Measurements from ENCODE around the gene MISP3.
A peak's percentile ranks its signal among the peaks of the same experiment; 100 is the strongest.
"Not testable (repeated sequence)": the region's sequence is repeated elsewhere in the genome, so short reads cannot be mapped to it uniquely, and the experiment has no call there.

MISP3 gene

DNA sequence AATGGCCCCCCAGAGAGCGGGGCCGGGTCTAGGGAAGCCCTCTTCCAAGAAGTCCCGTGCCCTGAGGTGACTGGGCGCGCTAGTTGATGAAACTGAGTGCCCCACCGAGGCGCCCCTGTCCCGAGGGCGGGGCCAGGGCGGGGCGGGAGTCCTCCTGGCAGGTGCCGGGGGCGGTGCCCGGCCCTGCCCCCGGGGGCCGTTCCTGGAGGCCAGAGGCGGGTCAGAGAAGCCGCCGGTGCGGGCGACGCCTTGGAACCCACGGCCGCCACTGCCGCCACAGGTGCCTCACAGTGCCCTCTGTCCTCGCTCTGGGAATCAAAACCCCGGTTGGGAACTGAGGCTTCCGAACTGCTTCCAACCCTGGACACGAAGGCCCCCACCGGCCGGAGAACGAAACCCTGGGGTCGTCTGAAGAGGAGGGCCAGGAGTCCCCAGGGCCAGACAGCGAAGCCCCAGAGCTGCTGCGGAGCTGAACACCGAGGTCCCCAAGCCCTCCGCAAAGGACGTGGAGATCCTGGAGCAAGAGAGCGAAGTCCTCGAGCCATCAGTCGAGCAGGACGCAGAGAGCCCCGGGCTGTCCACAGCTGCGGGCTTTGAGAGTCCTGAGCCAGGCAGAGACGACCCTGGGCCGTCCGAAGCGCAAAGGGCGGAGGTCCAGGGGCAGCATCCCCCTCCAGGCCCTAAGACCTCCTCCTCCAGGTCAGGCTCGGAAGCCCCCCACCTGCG is at the start of gene MISP3:
TSS of gene MISP3 (plus strand) at position 252 of the 726 bp plus-strand sequence. CDS start 524 bp downstream, outside the sequence.
- no peak for DNase-seq

DNA sequence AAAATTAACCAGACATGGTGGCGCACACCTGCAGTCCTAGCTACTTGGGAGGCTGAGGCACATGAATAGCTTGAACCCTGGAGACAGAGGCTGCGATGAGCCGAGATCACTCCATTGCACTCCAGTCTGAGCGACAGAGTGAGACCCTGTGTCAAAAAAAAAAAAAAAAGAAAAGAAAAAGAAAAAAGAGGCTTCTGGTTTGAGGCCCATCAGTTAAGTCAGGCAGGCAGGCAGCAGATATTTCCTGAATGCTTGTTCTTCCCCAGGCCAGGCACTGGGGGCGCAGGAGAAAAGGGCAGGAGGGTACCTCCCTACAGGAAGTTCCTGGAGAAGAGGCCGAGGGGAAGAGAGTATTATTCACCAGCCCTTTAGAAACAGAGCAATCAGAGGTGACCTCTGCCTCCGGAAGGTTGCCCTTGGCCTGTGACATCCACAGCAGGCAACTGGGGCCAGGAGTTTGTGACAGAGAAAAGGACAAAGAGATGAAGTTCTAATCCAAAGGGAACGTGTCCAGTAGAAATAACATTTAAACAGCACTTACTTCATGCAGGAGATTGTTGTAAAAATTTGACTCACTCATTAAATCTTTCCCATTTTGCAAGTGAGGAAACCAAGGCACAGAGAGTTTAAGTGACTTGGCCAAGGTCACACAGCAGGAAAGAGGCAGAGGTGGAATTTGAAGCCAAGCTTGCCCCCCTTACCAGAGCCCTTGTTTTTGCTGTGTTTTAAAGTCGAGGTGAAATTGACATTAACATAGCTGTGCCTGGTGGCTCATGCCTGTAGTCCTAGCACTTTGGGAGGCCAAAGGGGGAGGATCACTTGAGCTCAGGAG is 49.0 kb upstream of the MISP3 start:
- DNase-seq: peak; percentile 54

DNA sequence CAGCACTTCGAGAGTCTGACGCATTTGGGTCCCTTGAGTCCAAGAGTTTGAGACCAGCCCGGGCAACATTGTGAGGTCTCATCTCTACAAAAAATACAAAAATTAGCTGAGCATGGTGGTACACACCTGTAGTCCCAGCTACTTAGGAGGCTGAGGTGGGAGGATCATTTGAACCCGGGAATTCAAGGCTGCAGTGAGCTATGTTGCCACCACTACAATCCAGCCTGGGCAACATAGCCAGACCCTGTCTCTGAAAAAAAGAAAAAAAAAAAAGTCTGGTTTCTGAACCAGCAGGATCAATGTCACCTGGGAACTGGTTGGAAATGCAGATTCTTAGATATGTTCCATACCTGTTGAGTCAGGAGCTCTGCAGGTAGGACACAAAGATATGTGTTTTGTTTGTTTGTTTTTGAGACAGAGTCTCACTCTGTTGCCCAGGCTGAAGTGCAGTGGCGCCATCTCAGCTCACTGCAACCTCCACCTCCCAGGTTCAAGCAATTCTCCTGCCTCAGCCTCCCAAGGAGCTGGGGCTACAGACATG is 45.9 kb upstream of the MISP3 start:
- not testable (repeated sequence) for DNase-seq

DNA sequence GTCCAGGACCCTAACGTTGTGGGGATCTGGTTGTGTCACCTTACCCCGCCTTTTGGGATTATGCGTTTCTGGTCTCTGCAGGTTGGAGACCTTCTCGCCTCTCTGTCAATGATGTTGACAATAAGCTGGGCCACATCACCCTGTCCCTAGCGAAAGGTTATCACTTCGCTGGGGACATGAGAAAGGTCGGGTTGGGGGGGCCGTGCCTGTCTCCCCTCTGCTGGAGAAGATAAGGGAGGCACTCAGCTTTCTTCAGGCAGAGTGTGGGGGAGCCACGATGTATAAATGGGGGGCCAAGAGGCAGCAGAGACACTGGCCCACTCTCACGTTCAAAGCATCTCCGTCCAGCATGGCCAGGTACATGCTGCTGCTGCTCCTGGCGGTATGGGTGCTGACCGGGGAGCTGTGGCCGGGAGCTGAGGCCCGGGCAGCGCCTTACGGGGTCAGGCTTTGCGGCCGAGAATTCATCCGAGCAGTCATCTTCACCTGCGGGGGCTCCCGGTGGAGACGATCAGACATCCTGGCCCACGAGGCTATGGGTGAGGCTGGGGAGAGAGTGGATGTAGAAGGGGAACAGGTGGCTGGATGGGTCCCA is 44.6 kb upstream of the MISP3 start, which contains the start of gene RLN3:
TSS of gene RLN3 (plus strand) at position 293 of the 595 bp plus-strand sequence. CDS start at position 350, 57 bp downstream.
- DNase-seq: no peak

DNA sequence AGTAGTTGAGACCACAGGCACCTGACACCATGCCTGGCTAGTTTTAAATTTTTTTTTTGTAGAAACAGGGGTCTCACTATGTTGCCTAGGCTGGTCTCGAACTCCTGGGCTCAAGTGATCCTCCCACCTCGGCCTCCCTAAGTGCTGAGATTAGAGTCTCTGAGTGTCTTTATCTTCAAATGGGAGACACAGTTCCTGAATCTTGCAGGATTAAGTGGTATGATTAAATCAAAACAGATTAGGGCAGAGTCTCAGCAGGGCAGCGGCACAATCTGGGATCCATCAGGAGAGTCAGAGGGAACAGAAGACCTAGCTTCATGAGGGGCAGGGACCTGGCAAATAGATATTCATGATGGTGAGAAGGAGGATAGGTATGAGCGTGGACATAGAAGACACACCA is 43.7 kb upstream of the MISP3 start:
- no peak for DNase-seq

DNA sequence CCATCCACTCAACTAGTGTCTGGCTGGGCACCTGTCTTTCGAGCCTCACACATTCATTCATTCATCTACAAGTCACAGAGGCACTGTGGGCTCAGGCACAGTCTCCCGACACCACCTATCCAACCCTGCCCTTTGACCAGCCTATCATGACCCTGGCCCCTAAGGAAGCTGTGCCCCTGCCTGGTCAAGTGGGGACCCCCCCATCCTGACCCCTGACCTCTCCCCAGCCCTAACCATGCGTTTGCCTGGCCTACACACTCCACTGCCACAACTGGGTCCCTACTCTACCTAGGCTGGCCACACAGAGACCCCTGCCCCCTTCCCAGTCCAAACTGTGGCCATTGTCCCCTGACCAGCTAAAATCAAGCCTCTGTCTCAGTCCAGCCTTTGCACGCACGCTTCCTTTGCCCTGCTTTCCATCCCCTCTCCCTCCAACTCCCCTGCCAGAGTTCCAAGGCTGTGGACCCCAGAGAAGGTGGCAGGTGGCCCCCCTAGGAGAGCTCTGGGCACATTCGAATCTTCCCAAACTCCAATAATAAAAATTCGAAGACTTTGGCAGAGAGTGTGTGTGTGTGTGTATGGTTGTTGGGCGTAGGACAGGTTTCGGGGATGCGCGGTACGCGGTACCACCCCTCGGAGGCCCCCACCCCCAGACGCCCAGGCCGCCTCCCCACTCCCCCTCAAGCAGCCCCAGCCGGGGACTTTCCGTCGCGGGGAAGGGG is 41.4 kb upstream of the MISP3 start:
- no peak for DNase-seq

DNA sequence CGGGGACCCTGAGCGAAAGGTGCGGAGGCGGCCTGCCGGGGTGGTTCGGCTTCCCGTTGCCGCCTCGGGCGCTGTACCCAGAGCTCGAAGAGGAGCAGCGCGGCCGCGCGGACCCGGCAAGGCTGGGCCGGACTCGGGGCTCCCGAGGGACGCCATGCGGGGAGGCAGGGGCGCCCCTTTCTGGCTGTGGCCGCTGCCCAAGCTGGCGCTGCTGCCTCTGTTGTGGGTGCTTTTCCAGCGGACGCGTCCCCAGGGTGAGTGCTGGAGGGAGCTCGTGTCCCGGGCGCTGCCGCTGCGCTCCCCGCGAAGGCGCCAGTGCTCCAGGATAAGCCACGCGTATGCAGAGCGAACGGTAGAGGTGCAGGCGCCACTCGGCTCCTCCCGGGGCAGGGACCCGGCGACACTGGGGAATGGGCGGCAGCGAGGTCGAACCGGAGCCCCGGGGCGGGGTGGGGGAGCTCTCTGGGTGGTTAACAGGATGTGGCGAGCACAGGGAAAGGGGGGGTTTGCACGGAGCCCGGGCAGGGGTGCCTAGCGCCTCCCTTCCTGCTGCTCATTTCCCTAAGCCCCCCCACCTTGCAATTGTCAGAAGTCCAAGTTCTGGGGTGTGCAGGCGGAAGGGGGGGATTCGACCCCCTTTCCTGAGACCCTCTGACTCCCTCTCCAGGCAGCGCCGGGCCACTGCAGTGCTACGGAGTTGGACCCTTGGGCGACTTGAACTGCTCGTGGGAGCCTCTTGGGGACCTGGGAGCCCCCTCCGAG is 40.7 kb upstream of the MISP3 start, which contains the start of gene IL27RA:
TSS of gene IL27RA (plus strand) at position 44 of the 762 bp plus-strand sequence. CDS start at position 155, 111 bp downstream.
- DNase-seq: peak; percentile 76

DNA sequence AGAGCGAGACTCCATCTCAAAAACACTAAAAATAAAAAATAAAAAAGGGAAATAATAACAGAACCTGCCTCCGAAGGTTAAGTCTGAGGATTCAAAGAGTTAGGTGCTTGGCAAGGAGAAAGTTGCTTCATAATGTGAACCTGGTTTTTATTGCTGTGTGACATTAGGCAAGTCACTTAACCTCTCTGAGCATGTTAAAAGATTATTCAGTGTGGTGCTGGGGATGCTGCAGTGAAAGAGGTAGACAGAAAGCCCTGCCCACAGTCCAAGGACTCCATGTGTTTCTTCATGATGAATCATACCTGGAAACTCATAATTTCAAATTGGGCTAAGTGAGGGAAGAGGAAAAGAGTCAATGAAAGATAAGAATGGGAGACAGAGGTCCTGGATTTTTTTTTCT is 38.6 kb upstream of the MISP3 start:
- no peak for DNase-seq

DNA sequence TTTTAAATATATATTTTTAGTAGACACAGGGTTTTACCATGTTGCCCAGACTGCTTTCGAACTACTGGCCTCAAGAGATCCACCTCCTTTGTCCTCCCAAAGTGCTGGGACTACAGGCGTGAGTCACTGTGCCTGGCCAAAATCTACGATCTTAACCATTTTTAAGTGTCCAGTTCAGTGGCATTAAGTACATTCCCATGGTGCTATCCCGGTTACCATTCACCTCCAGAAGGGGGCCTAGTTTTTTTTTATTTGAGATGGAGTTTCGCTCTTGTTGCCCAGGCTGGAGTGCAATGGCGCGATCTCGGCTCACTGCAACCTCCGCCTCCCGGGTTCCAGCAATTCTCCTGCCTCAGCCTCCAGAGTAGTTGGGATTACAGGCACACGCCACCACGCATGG is 37.4 kb upstream of the MISP3 start:
- not testable (repeated sequence) for DNase-seq

DNA sequence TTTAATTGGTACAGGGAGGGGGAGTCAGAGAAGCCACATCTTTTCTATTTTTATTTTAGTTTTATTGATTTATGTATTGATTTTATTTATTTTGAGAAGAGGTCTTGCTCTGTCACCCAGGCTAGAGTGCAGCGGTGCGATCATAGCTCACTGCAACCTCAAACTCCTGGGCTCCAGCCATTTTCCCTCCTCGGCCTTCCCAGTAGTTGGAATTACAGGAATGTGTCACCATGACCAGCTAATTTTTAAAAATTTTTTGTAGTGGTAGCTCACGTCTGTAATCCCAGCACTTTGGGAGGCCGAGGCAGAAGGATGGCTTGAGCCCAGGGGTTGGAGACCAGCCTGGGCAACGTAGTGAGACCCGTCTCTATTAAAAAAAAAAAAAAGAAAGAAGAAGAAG is 36.9 kb upstream of the MISP3 start:
- DNase-seq: no peak

DNA sequence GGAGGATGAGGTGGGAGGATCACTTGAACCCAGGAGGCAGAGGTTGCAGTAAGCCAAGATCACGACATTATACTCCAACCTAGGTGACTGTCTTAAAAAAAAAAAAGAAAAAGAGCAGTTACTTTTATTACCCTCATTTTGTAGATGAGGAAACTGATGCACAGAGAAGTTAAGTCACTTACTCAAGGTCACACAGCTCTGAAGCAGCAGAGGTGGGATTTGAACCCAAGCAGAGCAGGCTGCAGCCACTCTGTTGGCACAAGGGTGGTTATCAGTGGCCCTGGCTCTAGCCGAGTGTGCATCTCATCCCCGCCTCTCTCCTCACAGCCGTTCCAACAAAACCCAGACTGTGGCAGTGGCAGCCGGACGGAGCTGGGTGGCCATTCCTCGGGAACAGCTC is 33.4 kb upstream of the MISP3 start:
- no peak for DNase-seq

DNA sequence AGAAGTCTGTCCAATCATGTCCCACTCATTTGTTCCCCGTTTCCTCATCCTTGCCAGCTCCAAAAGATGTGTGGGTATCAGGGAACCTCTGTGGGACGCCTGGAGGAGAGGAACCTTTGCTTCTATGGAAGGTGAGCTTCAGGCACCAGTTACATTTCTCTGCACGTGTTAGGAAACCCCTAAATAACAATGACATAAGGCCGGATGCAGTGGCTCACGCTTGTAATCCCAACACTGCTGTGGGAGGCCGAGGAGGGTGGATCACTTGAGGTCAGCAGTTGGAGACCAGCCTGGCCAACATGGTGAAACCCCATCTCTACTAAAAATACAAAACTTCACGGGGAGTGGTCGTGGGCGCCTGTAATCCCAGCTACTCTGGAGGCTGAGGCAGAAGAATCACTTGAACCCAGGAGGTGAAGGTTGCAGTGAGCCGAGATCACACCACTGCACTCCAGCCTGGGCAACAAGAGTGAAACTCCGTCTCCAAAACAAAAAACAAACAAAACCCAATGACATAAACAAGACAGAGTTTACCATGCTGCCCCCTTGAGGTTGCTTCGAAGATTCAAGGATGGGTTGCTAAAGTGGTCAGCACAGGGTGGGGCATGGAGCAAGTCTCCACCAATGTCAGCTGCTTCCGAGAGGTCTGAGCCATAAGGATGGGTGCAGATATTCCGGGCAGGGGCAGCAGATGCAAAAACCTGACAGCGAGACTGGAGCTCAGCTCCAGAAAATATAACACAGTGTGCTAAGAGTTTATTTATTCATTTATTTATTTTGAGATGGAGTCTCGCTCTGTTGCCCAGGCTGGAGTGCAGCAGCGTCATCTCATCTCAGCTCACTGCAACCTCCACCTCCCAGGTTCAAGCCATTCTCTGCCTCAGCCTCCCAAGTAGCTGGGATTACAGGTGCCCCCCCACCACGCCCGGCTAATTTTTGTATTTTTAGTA is 29.7 kb upstream of the MISP3 start:
- peak; percentile 75 for DNase-seq

DNA sequence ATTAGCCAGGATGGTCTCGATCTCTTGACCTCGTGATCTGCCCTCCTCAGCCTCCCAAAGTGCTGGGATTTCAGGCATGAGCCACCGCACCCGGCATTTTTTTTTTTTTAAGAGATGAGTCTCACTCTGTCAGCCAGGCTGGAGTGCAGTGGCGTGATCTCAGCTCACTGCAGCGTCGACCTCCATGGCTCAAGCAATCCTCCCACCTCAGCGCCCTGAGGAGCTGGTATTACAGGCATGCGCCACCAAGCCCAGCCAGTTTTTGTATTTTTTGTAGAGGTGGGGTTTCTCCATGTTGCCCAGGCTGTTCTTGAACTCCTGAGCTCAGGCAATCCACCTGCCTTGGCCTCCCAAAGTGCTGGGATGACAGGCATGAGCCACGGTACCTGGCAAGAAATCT is 24.7 kb upstream of the MISP3 start:
- DNase-seq: not testable (repeated sequence)

DNA sequence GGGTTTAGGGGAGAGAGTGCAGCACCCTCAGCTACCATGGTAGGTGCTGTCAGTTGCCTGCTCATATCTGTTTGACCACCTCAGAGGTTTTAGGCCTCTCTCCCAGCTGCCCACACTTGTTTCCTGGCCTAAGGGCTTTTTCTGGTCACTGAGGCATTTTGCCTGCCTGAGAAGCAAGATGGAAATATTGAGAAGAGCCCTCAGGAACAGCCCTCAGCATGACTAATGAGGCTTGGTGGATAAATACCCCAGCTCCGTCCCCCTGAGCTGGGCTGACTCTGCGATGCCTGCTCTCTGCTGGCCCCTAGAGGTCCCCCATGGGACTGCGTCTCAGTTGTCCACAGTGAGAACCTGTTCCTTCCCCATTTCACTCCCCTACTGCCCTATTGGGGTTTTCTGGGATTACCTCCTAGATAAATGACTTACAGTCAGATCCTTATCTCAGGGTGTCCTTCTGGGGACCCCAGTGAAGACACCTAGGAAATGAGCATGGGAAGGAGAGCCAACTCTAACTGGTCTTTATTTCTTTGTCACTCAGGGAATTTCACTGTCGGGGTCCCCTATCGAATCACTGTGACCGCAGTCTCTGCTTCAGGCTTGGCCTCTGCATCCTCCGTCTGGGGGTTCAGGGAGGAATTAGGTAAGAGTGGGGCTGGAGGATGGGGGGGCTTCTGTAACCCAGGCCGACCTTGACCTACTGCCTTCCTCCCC is 24.0 kb upstream of the MISP3 start:
- no peak for DNase-seq

DNA sequence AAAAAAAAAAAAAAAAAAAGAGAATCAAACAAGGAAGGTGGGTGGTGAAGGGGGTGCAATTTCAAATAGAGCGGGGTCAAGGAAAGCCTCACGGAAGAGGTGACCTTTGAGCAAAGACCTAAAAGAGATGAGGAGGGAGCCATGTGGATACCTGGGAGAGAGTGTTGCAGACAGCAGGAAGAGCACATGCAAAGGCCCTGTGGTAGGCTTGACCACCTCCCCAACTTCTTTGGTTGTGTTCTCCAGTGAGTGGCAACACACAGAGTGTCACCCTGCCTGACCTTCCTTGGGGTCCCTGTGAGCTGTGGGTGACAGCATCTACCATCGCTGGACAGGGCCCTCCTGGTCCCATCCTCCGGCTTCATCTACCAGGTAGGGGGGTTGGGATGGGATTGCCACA is 22.1 kb upstream of the MISP3 start:
- no peak for DNase-seq

DNA sequence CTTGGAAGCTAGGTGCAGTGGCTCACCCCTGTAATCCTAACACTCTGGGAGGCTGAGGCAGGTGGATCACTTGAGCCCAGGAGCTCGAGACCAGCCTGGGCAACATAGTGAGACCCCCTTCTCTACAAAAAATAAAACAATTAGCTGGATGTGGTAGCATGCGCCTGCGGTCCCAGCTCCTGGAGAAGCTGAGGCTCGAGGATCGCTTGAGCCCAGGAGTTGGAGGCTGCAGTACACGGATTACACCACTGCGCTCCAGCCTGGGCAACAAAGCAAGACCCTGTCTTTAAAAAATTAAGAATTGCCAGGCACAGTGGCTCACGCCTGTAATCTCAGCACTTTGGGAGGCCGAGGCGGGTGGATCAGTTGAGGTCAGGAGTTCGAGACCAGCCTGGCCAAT is 21.6 kb upstream of the MISP3 start:
- DNase-seq: not testable (repeated sequence)

DNA sequence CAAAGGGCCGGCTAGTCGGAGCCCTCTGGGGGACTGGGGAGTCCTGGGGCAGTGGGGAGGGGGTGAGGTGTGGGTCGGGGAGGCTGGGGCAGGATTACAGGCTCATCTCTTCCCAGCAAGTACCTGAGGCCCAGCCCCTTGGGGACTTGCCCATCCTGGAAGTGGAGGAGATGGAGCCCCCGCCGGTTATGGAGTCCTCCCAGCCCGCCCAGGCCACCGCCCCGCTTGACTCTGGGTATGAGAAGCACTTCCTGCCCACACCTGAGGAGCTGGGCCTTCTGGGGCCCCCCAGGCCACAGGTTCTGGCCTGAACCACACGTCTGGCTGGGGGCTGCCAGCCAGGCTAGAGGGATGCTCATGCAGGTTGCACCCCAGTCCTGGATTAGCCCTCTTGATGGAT is 20.6 kb upstream of the MISP3 start:
- DNase-seq: no peak

DNA sequence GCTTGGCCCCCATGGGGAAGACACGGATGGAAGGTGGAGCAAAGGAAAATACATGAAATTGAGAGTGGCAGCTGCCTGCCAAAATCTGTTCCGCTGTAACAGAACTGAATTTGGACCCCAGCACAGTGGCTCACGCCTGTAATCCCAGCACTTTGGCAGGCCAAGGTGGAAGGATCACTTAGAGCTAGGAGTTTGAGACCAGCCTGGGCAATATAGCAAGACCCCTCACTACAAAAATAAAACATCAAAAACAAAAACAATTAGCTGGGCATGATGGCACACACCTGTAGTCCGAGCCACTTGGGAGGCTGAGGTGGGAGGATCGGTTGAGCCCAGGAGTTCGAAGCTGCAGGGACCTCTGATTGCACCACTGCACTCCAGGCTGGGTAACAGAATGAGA is 20.1 kb upstream of the MISP3 start:
- DNase-seq: no peak

DNA sequence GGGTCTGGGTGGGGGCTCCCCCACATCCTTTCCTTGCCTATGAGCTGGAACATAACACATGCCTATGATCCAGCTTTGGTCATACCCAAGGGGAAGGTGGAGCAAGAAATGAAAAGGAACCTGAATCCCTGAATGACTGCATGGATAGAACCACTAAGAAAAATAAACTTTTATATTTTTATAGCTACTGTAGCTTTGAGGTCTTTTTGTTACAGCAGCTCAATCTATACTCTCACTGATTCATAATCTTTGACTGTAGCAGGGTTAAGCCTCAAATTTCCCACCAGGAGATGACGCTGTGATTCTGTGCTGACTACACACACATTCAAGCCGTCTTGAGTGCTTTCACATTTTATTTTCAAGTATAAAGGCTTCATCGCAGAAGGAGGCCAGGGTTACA is 19.6 kb upstream of the MISP3 start:
- no peak for DNase-seq

DNA sequence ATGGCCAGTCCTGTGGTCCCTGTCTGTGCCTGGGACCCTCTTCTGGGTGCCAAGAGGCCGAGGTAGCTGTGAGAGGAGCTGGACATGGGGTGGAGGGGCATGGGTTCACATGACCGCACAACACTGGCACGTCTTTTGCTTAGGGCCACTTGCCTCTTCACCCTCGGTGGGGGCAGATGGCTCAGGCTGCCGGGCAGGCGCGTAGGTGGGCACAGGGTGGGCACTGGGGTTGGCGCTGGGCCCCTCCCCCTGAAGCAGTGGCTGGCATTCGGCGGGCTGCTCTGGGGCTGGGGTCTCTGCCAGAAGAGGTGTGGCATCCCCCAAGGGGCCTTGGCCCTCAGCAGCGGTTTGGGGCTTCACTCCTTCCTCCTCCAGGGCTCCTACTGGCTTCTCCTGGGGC is 19.1 kb upstream of the MISP3 start:
- no peak for DNase-seq
